C4-2B (cell line): ENCODE measurements around the gene PSAPL1.

Source experiments
- H3K27ac ChIP-seq: fragments of 450-650 bp; 2 replicates; pipeline ENCODE4 v1.5.1; 2017
- CTCF ChIP-seq: fragments of 450-650 bp; conservative IDR thresholded peaks from 2 replicates; pipeline ENCODE4 v1.5.1; 2017; ENCODE audit warnings: mild to moderate bottlenecking
- ZFX ChIP-seq: fragments of 450-650 bp; IDR thresholded peaks from 2 replicates; pipeline ENCODE4 v1.6.1; 2017

PSAPL1 gene

DNA sequence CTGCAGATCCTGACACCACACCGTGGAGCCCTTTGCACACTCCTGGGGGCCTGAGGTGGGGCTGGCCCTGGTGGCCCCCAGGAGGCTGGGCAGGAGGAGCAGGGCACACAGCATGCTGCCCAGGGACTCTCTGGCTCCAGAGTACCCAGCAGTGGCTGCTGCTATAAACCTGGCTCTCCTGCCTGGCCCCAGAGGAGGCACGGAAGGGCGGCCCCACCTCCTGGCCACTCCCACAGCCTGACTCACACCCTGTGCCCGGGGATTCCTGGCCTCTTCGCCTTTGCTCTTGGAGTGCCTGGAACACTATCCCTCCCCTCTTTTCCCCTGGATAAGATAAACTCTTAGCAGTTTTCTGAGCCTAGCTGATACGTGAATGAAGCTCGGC is at the start of gene PSAPL1:
Gene PSAPL1 (minus strand): TSS at position 165 of the 385 bp plus-strand sequence. CDS start 51 bp downstream, at position 114.
- TF ChIP-seq CTCF (no peak), ZFX (no peak)
- H3K27ac ChIP-seq = no peak within 1 kb of the TSS

- H3K27ac ChIP-seq = no peak overlapping the region
- TF ChIP-seq CTCF = no peak
- no peak for TF ChIP-seq ZFX
Observed at GRCh38 chr4:7481227-7481626, 46.5 kb upstream of the PSAPL1 start.

GRCh38 chr4:7480423-7480822 is 45.7 kb upstream of the PSAPL1 start:
- no peak for TF ChIP-seq CTCF
- no peak for TF ChIP-seq ZFX
- H3K27ac ChIP-seq = no peak overlapping the region

GRCh38 chr4:7478665-7479064 is 43.9 kb upstream of the PSAPL1 start:
- H3K27ac ChIP-seq = no peak overlapping the region
- no peak for TF ChIP-seq ZFX
- no peak for TF ChIP-seq CTCF

DNA sequence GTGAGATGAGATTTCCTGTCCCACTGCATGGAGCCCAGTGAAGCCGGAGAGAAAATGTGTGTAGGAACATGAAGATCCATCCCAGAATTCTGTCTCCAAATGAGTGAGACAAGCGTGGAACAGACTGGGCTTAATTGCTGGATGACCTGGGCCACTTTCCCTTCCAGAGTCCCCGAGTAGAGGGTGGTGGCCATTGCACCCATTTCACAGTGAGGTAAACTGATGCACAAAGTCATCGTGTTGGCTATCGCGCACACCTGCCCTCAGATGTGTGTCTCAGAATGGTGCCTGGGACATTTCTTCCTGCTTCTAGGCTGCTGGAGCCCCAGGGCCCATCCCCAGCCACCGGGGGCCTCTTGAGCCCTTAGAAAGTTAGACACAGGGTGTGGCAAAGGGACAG is 43.0 kb upstream of the PSAPL1 start:
- TF ChIP-seq CTCF = no peak
- no peak for TF ChIP-seq ZFX

DNA sequence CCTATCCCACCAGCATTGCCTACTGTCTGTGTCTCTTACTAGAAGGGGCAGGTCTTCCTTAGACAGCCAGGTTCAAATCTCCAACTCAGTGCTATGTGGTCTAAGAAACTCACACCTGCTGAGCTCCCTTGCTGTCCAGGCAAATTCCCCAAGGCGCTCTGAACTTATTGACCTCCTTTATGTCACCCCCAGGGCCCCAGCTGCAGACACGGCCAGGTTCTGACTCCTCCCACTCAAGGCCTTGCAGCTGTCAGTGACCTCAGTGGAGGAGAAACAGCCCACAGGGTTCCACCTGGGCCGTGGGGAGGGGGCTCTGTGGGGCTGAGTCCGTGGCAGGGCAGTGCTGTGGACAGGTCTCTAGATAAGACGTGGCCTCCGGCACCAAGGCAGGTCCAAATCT is 42.1 kb upstream of the PSAPL1 start:
- no peak for TF ChIP-seq ZFX
- no peak for TF ChIP-seq CTCF
- H3K27ac ChIP-seq = no peak overlapping the region

More for the DNA sequence above, 43.0 kb upstream of the PSAPL1 start:
- no peak overlapping the region for H3K27ac ChIP-seq

DNA sequence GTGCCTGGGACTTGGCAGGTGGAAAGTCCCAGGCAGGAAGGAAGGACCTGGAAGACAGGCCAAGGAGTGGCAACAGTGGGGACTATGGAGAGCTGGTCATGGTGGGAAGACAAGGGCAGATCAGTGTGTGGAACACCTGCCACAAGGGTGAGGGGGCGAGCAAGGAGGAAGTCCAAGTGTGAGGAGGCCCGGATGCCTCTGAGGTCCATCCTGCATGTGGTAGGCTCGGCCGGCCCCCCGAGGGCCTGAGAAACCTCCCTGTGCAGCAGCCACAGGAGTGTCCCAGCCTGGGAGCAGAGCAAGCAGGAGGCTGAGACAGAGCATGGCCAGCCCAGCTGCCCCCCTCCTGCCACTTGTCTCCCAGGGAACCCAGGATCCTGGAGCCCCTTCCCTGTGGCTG is 40.5 kb upstream of the PSAPL1 start:
- no peak for TF ChIP-seq CTCF
- no peak for TF ChIP-seq ZFX

More for the DNA sequence above, 40.5 kb upstream of the PSAPL1 start:
- no peak overlapping the region for H3K27ac ChIP-seq
